Measurements from ENCODE around the gene TSPEAR. TPM values are rescaled to one million over a fixed set of nuclear protein-coding genes. Genes with fewer than 3 reads are reported as not detected.

Gene TSPEAR
- total and polyA plus RNA-seq, 2 of the 13 experiments (the other 11 are each of a cell fraction or from before 2014, with no cell fraction given), result 0.07 to 0.32 TPM

- TF ChIP-seq ZNF12 (CRISPR knock-in tag; IDR thresholded peaks at IDR 0.05) (no peak), ZNF335 (CRISPR knock-in tag; IDR thresholded peaks at IDR 0.05) (no peak), CHCHD3 (CRISPR knock-in tag; IDR thresholded peaks at IDR 0.05) (no peak), KMT2B (CRISPR knock-in tag; IDR thresholded peaks at IDR 0.05) (no peak)
- TF ChIP-seq, protein P1, sequence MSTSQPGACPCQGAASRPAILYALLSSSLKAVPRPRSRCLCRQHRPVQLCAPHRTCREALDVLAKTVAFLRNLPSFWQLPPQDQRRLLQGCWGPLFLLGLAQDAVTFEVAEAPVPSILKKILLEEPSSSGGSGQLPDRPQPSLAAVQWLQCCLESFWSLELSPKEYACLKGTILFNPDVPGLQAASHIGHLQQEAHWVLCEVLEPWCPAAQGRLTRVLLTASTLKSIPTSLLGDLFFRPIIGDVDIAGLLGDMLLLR (CRISPR knock-in tag; IDR thresholded peaks at IDR 0.05), result no peak
Measured at GRCh38 chr21:44567481-44568171, 143.7 kb downstream of the TSPEAR start (continued).

DNA sequence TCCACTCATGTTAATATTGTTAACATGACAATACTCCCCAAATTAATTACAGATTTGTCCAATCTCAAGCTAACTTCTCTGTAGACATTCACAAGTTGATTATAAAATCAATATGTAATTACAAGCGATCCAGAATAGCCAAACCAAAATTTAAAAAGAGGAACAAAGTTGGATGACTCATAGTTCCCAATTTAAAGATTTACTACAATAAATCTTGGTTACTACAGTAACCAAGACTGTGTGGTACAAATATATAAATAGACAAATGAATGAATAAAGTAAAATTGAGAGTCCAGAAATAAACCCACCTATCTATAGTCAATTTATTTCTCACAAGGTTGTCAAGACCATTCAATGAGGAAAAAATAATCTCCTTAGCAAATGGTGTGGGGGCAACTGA, 145.0 kb downstream of the TSPEAR start:
- H3K4me3 ChIP-seq (replicated peaks in 1 of 3; ENCODE audit: insufficient read depth in 1 of 3, low read depth in 2 of 3, low read length in 3 of 3), result no peak overlapping the region
- no peaks in the 10 kb centered on the region; a peak in 1 of 5 replicates for H3K27me3 ChIP-seq (ENCODE audit: control insufficient read depth in 1 of 2, insufficient read depth in 2 of 2, low read length in 2 of 2)
- H4K20me1 ChIP-seq (ENCODE audit: insufficient read depth, low read length), result no peaks in the 10 kb centered on the region
- BruUV-seq (replicated peaks), result no TSS peak
- no peak overlapping the region for H3K27ac ChIP-seq (ENCODE audit: extremely low read length, insufficient read depth, low read length)
- no peak overlapping the region for H2AFZ ChIP-seq (ENCODE audit: low read length)
- H3K79me2 ChIP-seq (ENCODE audit: insufficient read depth, low read length), result no peaks in the 10 kb centered on the region
- FAIRE-seq, result no peak
- no peak for TF ChIP-seq HNF4A (CRISPR knock-in tag; IDR thresholded peaks at IDR 0.05)
- TF ChIP-seq, protein P2, sequence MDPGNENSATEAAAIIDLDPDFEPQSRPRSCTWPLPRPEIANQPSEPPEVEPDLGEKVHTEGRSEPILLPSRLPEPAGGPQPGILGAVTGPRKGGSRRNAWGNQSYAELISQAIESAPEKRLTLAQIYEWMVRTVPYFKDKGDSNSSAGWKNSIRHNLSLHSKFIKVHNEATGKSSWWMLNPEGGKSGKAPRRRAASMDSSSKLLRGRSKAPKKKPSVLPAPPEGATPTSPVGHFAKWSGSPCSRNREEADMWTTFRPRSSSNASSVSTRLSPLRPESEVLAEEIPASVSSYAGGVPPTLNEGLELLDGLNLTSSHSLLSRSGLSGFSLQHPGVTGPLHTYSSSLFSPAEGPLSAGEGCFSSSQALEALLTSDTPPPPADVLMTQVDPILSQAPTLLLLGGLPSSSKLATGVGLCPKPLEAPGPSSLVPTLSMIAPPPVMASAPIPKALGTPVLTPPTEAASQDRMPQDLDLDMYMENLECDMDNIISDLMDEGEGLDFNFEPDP (CRISPR knock-in tag; conservative IDR thresholded peaks at IDR 0.05), result no peak
- TF ChIP-seq IRF9 (CRISPR knock-in tag; IDR thresholded peaks at IDR 0.05; ENCODE audit: borderline replicate concordance), result no peak
- no peak for TF ChIP-seq MYPOP (CRISPR knock-in tag; IDR thresholded peaks at IDR 0.05)
- in situ Hi-C loops (cut with HindIII; ENCODE audit: extremely low pct_ligation_motif_present, low pct_unique_long_range_greater_than_20kb) (no loop called here), intact Hi-C loops (cut with micrococcal nuclease; ENCODE audit: unreplicated experiment) (no loop called here)
- peaks cover 5% of the 10 kb centered on the region for H3K9me3 ChIP-seq (ENCODE audit: low read length)
- ChIA-PET POLR2A (no interaction called here), CTCF (ENCODE audit: low intra/inter-chr PET ratio, low total read pairs) (no interaction called here)
- H3K4me1 ChIP-seq (ENCODE audit: insufficient read depth, low read length), result no peaks in the 10 kb centered on the region
- DNase-seq (ENCODE audit: low spot score), result no peak
- no peak for ATAC-seq
- no peak overlapping the region for H3K9ac ChIP-seq (ENCODE audit: insufficient read depth, low read depth, low read length)
- H3K4me2 ChIP-seq (ENCODE audit: low read depth, low read length), result no peak overlapping the region
- 12% methylated on average over 1 of the region's 1 CpG for WGBS (ENCODE audit: low lambda C conversion rate)
- H3K36me3 ChIP-seq (replicated peaks in 1 of 2; ENCODE audit: control insufficient read depth in 1 of 2, insufficient read depth in 2 of 2, low read length in 2 of 2), result no peaks in the 10 kb centered on the region
